Measurements from ENCODE around the gene SLC22A6.

Gene SLC22A6

GRCh38 chr11:62984451-62984991 is at the start of gene SLC22A6:
Gene SLC22A6, minus strand, starts transcription at chr11:62984967. Its CDS starts 277 bp downstream, at chr11:62984690.
- H3K9ac ChIP-seq (ENCODE audit: low read length) = no peak within 1 kb of the TSS
- no peak for DNase-seq (ENCODE audit: low read depth)
- H3K4me1 ChIP-seq (ENCODE audit: control insufficient read depth, insufficient read depth, low read length) = no peaks in the 10 kb centered on the region
- H3K36me3 ChIP-seq (ENCODE audit: control insufficient read depth, insufficient read depth, low read length, severe bottlenecking) = no peaks in the 10 kb centered on the region
- peaks cover 33% of the 10 kb centered on the region for H3K27me3 ChIP-seq (replicated peaks; ENCODE audit: control insufficient read depth, insufficient read depth, low read length)
- H3K4me3 ChIP-seq (ENCODE audit: low read length) = no peak within 1 kb of the TSS
- H3K9me3 ChIP-seq (ENCODE audit: control insufficient read depth, low read length) = no peaks in the 10 kb centered on the region

DNA sequence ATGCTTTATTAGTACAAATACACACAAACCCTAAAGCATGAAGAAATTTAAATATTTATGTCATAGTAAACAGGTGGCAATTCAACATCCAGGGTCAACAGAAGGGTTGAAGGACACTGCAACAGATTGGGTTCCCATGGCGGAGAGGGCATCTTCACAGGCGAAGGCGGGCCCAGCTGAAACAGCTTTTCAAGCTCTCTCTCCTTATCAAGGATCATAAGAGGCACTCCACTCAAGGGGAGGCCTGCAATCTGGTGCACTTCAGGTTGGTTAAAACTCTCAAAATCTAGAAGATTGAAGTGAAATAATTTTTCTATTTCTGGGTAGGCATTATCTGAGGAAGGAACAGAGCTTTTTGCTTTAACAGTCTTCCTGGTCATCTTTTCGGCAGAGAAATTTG is 47.7 kb upstream of the SLC22A6 start:
- Histone ChIP-seq H3K36me3 (ENCODE audit: control insufficient read depth, insufficient read depth, low read length, severe bottlenecking) (no peaks in the 10 kb centered on the region), H3K4me1 (ENCODE audit: control insufficient read depth, insufficient read depth, low read length) (no peaks in the 10 kb centered on the region), H3K9ac (ENCODE audit: low read length) (no peak overlapping the region), H3K9me3 (ENCODE audit: control insufficient read depth, low read length) (peaks cover 2% of the 10 kb centered on the region), H3K27me3 (replicated peaks; ENCODE audit: control insufficient read depth, insufficient read depth, low read length) (peaks cover 31% of the 10 kb centered on the region), H3K4me3 (ENCODE audit: low read length) (no peak overlapping the region)
- no peak for DNase-seq (ENCODE audit: low read depth)

- Histone ChIP-seq H3K4me3 (ENCODE audit: low read length) (no peak overlapping the region), H3K9ac (ENCODE audit: low read length) (no peak overlapping the region), H3K4me1 (ENCODE audit: control insufficient read depth, insufficient read depth, low read length) (peaks cover 8% of the 10 kb centered on the region), H3K36me3 (ENCODE audit: control insufficient read depth, insufficient read depth, low read length, severe bottlenecking) (no peaks in the 10 kb centered on the region), H3K9me3 (ENCODE audit: control insufficient read depth, low read length) (peaks cover 2% of the 10 kb centered on the region), H3K27me3 (replicated peaks; ENCODE audit: control insufficient read depth, insufficient read depth, low read length) (peaks cover 30% of the 10 kb centered on the region)
- DNase-seq (ENCODE audit: low read depth) = peak; percentile 93
These were observed 39.3 kb upstream of the SLC22A6 start for GRCh38 chr11:63023841-63024648.

GRCh38 chr11:63023222-63023814 is 38.6 kb upstream of the SLC22A6 start:
- Histone ChIP-seq H3K9me3 (ENCODE audit: control insufficient read depth, low read length) (no peaks in the 10 kb centered on the region), H3K9ac (ENCODE audit: low read length) (no peak overlapping the region), H3K36me3 (ENCODE audit: control insufficient read depth, insufficient read depth, low read length, severe bottlenecking) (no peaks in the 10 kb centered on the region), H3K4me3 (ENCODE audit: low read length) (no peak overlapping the region), H3K4me1 (ENCODE audit: control insufficient read depth, insufficient read depth, low read length) (peaks cover 8% of the 10 kb centered on the region), H3K27me3 (replicated peaks; ENCODE audit: control insufficient read depth, insufficient read depth, low read length) (peaks cover 38% of the 10 kb centered on the region)
- no peak for DNase-seq (ENCODE audit: low read depth)

DNA sequence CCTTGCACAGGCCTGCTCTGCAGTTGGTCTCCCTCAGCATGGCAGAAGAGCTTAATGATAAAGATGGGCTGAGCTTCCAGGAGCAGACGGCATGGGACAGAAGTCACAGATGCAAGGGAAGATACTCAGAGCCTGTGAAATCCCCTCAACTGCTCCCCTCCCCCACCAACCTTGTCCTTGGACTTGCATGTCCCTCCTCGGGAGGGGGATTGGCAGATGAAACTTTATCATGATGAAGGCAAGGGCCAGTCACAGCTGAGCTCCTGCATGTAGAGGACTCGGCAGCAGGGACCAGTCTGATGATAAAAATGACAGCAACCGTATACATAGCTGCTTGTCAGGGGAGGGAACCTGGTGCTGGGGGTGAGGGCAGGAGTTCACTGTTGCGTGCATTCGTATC is 37.7 kb upstream of the SLC22A6 start:
- DNase-seq (ENCODE audit: low read depth) = no peak
- Histone ChIP-seq H3K9ac (ENCODE audit: low read length) (no peak overlapping the region), H3K27me3 (replicated peaks; ENCODE audit: control insufficient read depth, insufficient read depth, low read length) (peaks cover 42% of the 10 kb centered on the region), H3K4me1 (ENCODE audit: control insufficient read depth, insufficient read depth, low read length) (peaks cover 8% of the 10 kb centered on the region), H3K4me3 (ENCODE audit: low read length) (no peak overlapping the region), H3K9me3 (ENCODE audit: control insufficient read depth, low read length) (no peaks in the 10 kb centered on the region), H3K36me3 (ENCODE audit: control insufficient read depth, insufficient read depth, low read length, severe bottlenecking) (no peaks in the 10 kb centered on the region)

GRCh38 chr11:63020671-63021291 is 36.0 kb upstream of the SLC22A6 start:
- Histone ChIP-seq H3K27me3 (replicated peaks; ENCODE audit: control insufficient read depth, insufficient read depth, low read length) (peaks cover 54% of the 10 kb centered on the region), H3K4me3 (ENCODE audit: low read length) (no peak overlapping the region), H3K9ac (ENCODE audit: low read length) (no peak overlapping the region), H3K4me1 (ENCODE audit: control insufficient read depth, insufficient read depth, low read length) (peaks cover 8% of the 10 kb centered on the region), H3K9me3 (ENCODE audit: control insufficient read depth, low read length) (no peaks in the 10 kb centered on the region), H3K36me3 (ENCODE audit: control insufficient read depth, insufficient read depth, low read length, severe bottlenecking) (no peaks in the 10 kb centered on the region)
- DNase-seq (ENCODE audit: low read depth) = no peak

- DNase-seq (ENCODE audit: low read depth) = no peak
- Histone ChIP-seq H3K4me3 (ENCODE audit: low read length) (no peak overlapping the region), H3K9ac (ENCODE audit: low read length) (no peak overlapping the region)
These were observed 34.7 kb upstream of the SLC22A6 start for GRCh38 chr11:63019506-63019905.

DNA sequence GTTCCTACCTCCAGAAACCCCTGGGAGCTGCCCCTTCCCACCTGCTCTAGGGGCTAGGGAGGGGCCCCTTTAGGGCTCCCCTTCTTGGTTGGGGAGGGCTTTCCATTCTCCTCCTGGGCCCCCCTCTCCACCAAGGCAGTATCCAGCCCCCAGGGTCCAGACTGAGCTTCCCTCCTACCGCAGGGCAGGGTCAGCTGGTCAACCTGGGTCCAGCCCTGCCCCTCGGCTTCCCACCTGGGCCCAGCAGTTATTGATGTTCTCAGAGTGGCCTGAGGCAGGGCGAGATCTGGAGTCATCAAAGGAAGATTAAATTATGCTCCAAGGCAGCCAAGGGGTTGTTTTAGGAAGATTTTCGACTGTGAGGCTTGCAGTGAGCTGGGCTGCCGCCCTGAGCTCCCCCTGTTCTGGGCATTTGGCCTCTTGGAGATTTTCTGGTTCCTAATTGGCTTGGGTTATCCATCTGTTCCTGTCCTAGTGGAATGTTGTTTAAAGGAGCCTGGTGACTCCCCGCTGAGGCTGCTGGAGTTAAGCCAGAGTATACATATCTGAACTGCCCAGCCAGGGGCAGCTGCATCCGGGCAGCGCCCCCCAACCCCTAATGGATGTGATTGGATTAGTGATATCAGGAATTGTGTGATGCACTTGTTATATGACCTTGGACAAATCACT is 32.7 kb upstream of the SLC22A6 start:
- Histone ChIP-seq H3K36me3 (ENCODE audit: control insufficient read depth, insufficient read depth, low read length, severe bottlenecking) (no peaks in the 10 kb centered on the region), H3K9me3 (ENCODE audit: control insufficient read depth, low read length) (no peaks in the 10 kb centered on the region), H3K4me3 (ENCODE audit: low read length) (no peak overlapping the region), H3K9ac (ENCODE audit: low read length) (no peak overlapping the region), H3K27me3 (replicated peaks; ENCODE audit: control insufficient read depth, insufficient read depth, low read length) (peaks cover 73% of the 10 kb centered on the region), H3K4me1 (ENCODE audit: control insufficient read depth, insufficient read depth, low read length) (no peaks in the 10 kb centered on the region)
- DNase-seq (ENCODE audit: low read depth) = no peak

More at GRCh38 chr11:63019506-63019905, 34.7 kb upstream of the SLC22A6 start:
- H3K27me3 ChIP-seq (replicated peaks; ENCODE audit: control insufficient read depth, insufficient read depth, low read length) = peaks cover 66% of the 10 kb centered on the region
- H3K4me1 ChIP-seq (ENCODE audit: control insufficient read depth, insufficient read depth, low read length) = peaks cover 8% of the 10 kb centered on the region
- H3K36me3 ChIP-seq (ENCODE audit: control insufficient read depth, insufficient read depth, low read length, severe bottlenecking) = no peaks in the 10 kb centered on the region
- no peaks in the 10 kb centered on the region for H3K9me3 ChIP-seq (ENCODE audit: control insufficient read depth, low read length)

DNA sequence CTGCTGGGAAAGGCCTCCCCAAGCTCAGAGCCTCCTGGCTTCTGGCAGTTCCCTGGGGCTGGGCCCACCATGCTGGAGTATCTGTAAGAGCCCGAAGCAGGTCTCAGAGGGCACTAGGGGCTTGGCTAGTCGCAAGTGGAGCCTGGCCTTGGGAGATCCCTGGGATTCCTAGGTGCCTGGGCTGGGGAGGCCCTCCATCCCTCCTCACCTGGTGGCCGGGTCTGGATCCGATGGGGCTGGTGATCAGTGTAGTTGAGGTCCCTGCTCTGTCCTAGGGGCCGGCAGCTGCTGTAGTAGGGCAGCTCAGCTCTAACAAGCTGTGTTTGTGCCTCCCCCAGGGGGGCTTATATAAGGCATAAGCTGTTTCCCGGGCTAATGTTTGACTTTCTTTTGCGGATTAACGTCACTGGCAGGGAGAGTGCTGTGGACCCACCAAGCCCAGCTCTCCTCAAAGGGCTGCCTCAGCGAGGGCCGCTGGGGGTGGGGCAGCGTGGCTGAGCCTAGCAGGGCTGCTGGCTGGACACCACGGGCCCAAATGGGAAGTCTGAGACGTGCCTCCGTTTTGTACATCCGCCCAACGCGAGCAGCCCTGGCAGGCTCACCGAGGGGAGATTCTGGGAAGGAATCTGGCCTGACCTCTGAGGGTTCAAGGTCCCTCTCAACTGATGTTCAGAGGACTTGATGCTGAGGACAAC is 30.9 kb upstream of the SLC22A6 start, which contains the start of gene SLC22A8:
Gene SLC22A8 (minus strand): TSS at position 321 of the 695 bp plus-strand sequence. CDS start 883 bp downstream, outside the sequence.
- DNase-seq (ENCODE audit: low read depth) = no peak
- H3K4me3 ChIP-seq (ENCODE audit: low read length) = no peak within 1 kb of the TSS
- peaks cover 72% of the 10 kb centered on the region for H3K27me3 ChIP-seq (replicated peaks; ENCODE audit: control insufficient read depth, insufficient read depth, low read length)
- no peaks in the 10 kb centered on the region for H3K4me1 ChIP-seq (ENCODE audit: control insufficient read depth, insufficient read depth, low read length)
- no peaks in the 10 kb centered on the region for H3K9me3 ChIP-seq (ENCODE audit: control insufficient read depth, low read length)
- H3K36me3 ChIP-seq (ENCODE audit: control insufficient read depth, insufficient read depth, low read length, severe bottlenecking) = no peaks in the 10 kb centered on the region
- H3K9ac ChIP-seq (ENCODE audit: low read length) = no peak within 1 kb of the TSS

GRCh38 chr11:63014408-63015055 is 29.8 kb upstream of the SLC22A6 start:
- Histone ChIP-seq H3K4me3 (ENCODE audit: low read length) (no peak overlapping the region), H3K9ac (ENCODE audit: low read length) (no peak overlapping the region)

More at GRCh38 chr11:63014408-63015055, 29.8 kb upstream of the SLC22A6 start:
- no peak for DNase-seq (ENCODE audit: low read depth)
- no peaks in the 10 kb centered on the region for H3K9me3 ChIP-seq (ENCODE audit: control insufficient read depth, low read length)
- no peaks in the 10 kb centered on the region for H3K36me3 ChIP-seq (ENCODE audit: control insufficient read depth, insufficient read depth, low read length, severe bottlenecking)
- peaks cover 79% of the 10 kb centered on the region for H3K27me3 ChIP-seq (replicated peaks; ENCODE audit: control insufficient read depth, insufficient read depth, low read length)
- no peaks in the 10 kb centered on the region for H3K4me1 ChIP-seq (ENCODE audit: control insufficient read depth, insufficient read depth, low read length)

Measured in adipocyte (in vitro differentiated cells).